Esophagus mucosa (tissue), 1 donor: ENCODE data around the gene NPTXR. TPM values are rescaled to one million over a fixed set of nuclear protein-coding genes. Genes with fewer than 3 reads are reported as not detected.
A peak's percentile ranks its signal among the peaks of the same experiment; 100 is the strongest.

ENCODE experiments used
- ATAC-seq: fragments of 200-7000 bp; cut with Tn5 transposase; one replicate; pipeline ENCODE4 v1.9.1; 2020
- total RNA-seq: library from RNA; stranded (reverse); gene quantifications from one replicate; pipeline ENCODE4 v1.2.4, GENCODE V29; 2023
- donor health status: DM: yes; HTN: yes; CAD: no.

Gene NPTXR
- total RNA-seq, 1 donor from 2014 or later, result 0.44 TPM

DNA sequence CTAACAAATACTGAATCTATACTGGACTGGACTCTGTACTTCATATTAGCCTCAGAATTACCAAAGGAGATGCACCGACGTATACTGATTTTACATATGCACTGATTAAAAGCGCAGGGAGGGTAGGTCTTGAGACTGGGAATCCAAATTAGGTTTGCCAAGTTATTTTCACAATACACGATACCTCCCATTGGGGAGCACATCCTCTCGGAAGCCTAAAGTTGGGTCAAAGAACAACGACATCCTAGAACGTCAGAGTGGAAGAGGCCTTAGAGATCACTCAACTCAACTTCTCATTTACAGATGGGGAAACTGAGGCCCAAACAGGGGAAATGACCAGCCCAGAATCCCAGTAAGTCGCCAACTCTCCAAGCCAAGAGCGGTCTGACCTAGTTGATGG lies 50.5 kb downstream of the NPTXR start:
- no peak for ATAC-seq

GRCh38 chr22:38792833-38793232 lies 51.0 kb downstream of the NPTXR start:
- ATAC-seq, result no peak

DNA sequence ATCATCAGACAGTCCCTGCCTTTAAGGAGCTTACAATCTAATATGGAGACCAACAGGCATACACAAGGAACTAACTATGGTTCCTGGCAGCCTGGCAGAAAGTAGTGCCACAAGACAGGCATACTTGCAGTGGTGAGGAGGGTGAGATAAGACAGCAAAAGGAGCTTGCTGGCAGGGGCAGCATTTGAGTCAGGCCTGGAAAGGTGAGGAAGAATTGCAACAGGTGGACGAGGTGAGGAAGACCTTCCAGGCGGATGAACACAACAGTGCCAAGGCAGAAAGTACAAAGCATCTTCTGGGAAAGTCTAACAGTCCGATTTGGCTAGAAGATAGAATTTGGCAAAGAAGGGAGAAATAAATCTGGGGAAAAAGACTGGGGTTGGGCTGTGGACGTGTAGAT lies 54.2 kb downstream of the NPTXR start:
- ATAC-seq, result no peak

DNA sequence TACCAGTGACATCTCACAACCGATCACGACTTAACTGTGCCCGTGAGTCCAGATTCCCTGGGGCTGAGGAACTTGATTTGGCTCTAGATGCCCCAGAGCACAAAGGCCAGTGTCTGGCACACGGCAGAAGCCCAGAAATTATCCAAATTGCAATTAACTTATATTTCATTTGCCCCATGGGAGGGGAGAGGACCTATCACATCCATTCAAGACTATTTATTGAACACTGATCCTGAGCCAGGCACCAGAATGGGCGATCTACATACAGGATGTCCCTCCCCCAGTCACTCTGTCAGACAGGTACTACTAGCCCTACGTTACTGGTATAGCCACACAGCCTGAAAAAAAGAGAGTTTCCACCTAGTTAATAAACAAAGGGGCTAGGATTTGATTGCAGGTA lies 55.0 kb downstream of the NPTXR start:
- no peak for ATAC-seq

- ATAC-seq, result peak; percentile 45
These were observed 55.6 kb downstream of the NPTXR start for GRCh38 chr22:38788021-38788816.

GRCh38 chr22:38786631-38787030 lies 57.2 kb downstream of the NPTXR start:
- ATAC-seq, result no peak

- no peak for ATAC-seq
These were observed 59.0 kb downstream of the NPTXR start for GRCh38 chr22:38784856-38785255.

GRCh38 chr22:38784035-38784434 lies 59.8 kb downstream of the NPTXR start:
- no peak for ATAC-seq

DNA sequence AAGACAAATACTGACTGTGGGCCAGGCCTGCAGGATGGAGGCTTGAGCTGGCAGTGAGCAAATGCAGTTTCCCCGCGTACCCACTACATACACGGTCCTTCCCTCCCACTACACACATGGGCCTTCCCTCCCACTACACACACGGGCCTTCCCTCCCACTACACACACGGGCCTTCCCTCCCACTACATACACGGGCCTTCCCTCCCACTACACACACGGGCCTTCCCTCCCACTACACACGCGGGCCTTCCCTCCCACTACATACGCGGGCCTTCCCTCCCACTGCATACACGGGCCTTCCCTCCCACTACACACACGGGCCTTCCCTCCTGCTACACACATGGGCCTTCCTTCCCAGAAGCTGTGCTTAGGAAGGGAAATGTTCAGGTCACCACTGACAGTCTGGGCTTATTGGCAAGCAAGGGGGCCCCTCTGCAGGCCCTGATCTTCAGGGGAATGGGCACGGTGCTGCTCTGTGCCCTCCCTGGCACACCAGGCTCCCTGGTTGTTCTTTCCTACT lies 60.7 kb downstream of the NPTXR start:
- no peak for ATAC-seq

- peak; percentile 19 for ATAC-seq
These were observed 61.3 kb downstream of the NPTXR start for GRCh38 chr22:38782402-38783094.

GRCh38 chr22:38781033-38781432 lies 62.8 kb downstream of the NPTXR start:
- no peak for ATAC-seq

GRCh38 chr22:38777087-38777671 lies 66.6 kb downstream of the NPTXR start:
- ATAC-seq, result no peak

DNA sequence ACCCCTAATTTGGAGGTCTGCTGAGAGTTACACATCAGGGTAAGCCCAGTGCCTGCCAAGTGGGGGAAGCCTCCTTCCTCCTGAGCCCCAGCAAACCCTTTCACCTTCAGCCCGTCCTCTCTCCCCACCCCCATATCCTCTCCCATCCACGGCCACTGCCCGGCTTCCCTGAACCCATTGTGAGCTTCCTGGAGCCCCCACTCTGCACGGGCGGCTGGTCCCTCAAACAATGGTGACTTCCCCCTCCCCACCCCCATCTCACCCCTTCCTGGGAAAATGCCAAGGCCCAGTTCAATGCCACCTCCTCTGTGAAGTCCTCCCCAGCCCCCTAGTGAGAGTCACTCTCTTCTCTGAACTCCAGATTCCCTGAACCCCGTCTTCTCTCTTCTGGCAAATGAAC lies 67.7 kb downstream of the NPTXR start:
- ATAC-seq, result no peak

DNA sequence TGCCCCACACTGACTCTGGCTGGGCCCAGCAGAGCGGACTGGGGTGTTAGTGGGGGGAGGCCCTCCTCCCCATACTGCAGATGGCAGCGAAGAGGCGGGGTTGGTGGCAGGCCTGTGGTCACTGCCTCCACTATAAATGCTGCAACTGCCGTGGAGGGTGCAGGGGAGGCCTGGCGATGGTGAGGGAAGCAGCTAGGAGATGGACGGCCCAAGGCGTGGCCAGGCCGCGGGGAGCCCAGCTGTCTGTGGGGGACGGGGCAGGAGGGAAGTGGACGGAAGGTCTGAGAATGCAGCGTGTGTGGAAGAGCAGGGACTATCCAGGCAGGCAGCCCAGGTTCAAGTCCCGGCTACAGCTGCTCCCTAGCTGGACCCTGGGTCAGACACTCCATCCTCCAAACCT lies 68.2 kb downstream of the NPTXR start:
- no peak for ATAC-seq

DNA sequence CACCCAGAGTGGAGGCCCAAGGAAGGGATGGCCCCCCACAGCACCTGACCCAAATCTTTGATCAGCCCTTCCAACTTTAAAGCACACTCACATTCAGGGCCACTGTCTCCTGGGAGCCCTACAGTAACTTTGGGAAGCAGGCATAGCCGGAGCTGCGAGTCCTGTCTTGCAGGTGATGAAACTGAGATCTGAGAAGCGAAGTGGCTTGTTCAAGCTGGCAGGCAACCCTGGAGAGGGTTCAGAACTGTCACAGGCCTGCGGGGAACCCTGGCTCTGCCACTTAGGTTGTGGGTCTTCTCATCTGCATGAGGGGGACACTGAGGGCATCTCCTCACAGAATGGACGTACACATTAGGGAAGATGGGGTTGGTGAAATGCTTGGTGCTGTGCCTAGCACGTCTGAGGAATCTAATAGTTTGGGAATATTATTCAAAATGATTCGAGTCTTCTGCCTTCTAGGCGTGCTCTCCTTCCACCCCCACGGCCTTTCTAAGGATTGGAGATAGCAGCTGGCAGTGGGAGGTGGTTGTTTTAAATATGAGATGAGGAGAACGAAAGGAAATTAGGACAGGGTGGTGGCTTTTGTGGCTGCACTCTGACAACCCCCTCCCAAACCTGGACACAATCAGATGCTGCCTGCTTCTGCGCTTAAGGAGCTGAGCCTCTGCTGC lies 69.2 kb downstream of the NPTXR start:
- peak; percentile 18 for ATAC-seq

GRCh38 chr22:38773363-38773946 lies 70.4 kb downstream of the NPTXR start:
- ATAC-seq, result no peak

- no peak for ATAC-seq
These were observed 71.3 kb downstream of the NPTXR start for GRCh38 chr22:38772623-38772873.

- ATAC-seq, result no peak
These were observed 73.4 kb downstream of the NPTXR start for GRCh38 chr22:38770257-38770949.
